Endothelial cell of umbilical vein (primary cell): ENCODE data around the gene TBC1D8B. TPM values are rescaled to one million over a fixed set of nuclear protein-coding genes. Genes with fewer than 3 reads are reported as not detected.

Source experiments
- BruUV-seq: library from RNA; stranded (reverse); fragments of 400-500 nt; replicated peaks from 2 replicates; lab custom pipeline; 2021; lab: Mats Ljungman, UMichigan
- CTCF ChIA-PET: fragments of 300-600, 350-600 bp; sonication (Branson Sonifier 250); formaldehyde crosslinking; loops from one replicate; lab custom pipeline; 2021; ENCODE audit warnings: antibody characterized with exemption, inconsistent platforms; lab: Charles Lee
- POLR2A ChIA-PET: fragments of 300-600, 350-600 bp; sonication (Branson Sonifier 250); formaldehyde crosslinking; loops from one replicate; lab custom pipeline; 2021; ENCODE audit warnings: antibody characterized with exemption, inconsistent platforms; lab: Charles Lee
- DNase-seq: peaks from one replicate; pipeline ENCODE4 v3.0.0-alpha.2; 2011; ENCODE audit warnings: low read depth, low spot score
- FAIRE-seq: peaks from 2 replicates; lab custom pipeline; 2011; peaks lifted over from hg19 to GRCh38; lab: Jason Lieb, UNC
- H2AFZ ChIP-seq: 2 replicates; pipeline ENCODE4 v1.6.0; 2012; ENCODE audit warnings: low read depth, low read length, control low read depth, inconsistent platforms
- H3K27ac ChIP-seq: 2 replicates; pipeline ENCODE4 v1.5.1; 2011; ENCODE audit warnings: low read depth, mild to moderate bottlenecking, control low read depth, low read length, moderate library complexity; ENCODE audit not compliant: insufficient read depth
- H3K27me3 ChIP-seq, 2 experiments: 2 replicates each; pipeline versions ENCODE4 v1.6.0 to v1.6.1; 2011; ENCODE audit warnings: low read length in 2 of 2, mixed read lengths in 1 of 2; ENCODE audit not compliant: control insufficient read depth in 2 of 2, insufficient read depth in 2 of 2
- H3K36me3 ChIP-seq, 2 experiments: 2 replicates in 1 of 2; 3 replicates in 1 of 2; pipeline ENCODE4 v1.5.1; 2011; ENCODE audit warnings: low read length in 2 of 2, mild to moderate bottlenecking in 1 of 2, moderate library complexity in 1 of 2; ENCODE audit not compliant: control insufficient read depth in 2 of 2, insufficient read depth in 2 of 2; ENCODE audit errors: extremely low read depth in 1 of 2
- H3K4me1 ChIP-seq: 3 replicates; pipeline ENCODE4 v1.5.1; 2011; ENCODE audit warnings: mild to moderate bottlenecking, low read length; ENCODE audit not compliant: control insufficient read depth, insufficient read depth; ENCODE audit errors: extremely low read depth
- H3K4me2 ChIP-seq: 2 replicates; pipeline ENCODE4 v1.6.1; 2011; ENCODE audit warnings: low read length, control low read depth, mixed read lengths; ENCODE audit not compliant: insufficient read depth
- H3K4me3 ChIP-seq, 3 experiments: fragments of 200-600 bp in 1 of 3; sonication (generic), shearing (Covaris generic) in 1 of 3; replicated peaks in 1 of 3; 2 replicates each; pipeline ENCODE4 v1.5.1; 2011 to 2016; ENCODE audit warnings: control low read depth in 3 of 3, low read length in 3 of 3, mild to moderate bottlenecking in 2 of 3, inconsistent platforms in 1 of 3, low read depth in 1 of 3, moderate library complexity in 1 of 3; ENCODE audit not compliant: insufficient read depth in 1 of 3
- H3K79me2 ChIP-seq: 2 replicates; pipeline ENCODE4 v1.6.0; 2012; ENCODE audit warnings: low read length, inconsistent platforms; ENCODE audit not compliant: control insufficient read depth, insufficient read depth
- H3K9ac ChIP-seq: replicated peaks from 2 replicates; pipeline ENCODE3; 2011; ENCODE audit warnings: low read length, control low read depth; ENCODE audit not compliant: insufficient read depth; ENCODE audit errors: extremely low read depth
- H3K9me1 ChIP-seq: replicated peaks from 3 replicates; pipeline ENCODE4 v1.6.0; 2011; ENCODE audit warnings: mild to moderate bottlenecking, low read length; ENCODE audit not compliant: control insufficient read depth, insufficient read depth; ENCODE audit errors: extremely low read depth
- H3K9me3 ChIP-seq: replicated peaks from 2 replicates; pipeline ENCODE4 v1.5.1; 2012; ENCODE audit warnings: low read length, inconsistent platforms; ENCODE audit not compliant: control insufficient read depth, insufficient read depth
- H4K20me1 ChIP-seq: replicated peaks from 2 replicates; pipeline ENCODE3; 2011; ENCODE audit warnings: mild to moderate bottlenecking, low read length; ENCODE audit not compliant: control insufficient read depth, insufficient read depth; ENCODE audit errors: extremely low read depth
- CTCF ChIP-seq, 2 donors: IDR thresholded peaks; 1 replicate in 1 of 2; 2 replicates in 1 of 2; pipeline ENCODE4 v1.5.1; 2011; ENCODE audit warnings: low read length in 2 of 2, mild to moderate bottlenecking in 2 of 2, moderate library complexity in 2 of 2, control low read depth in 1 of 2, inconsistent platforms in 1 of 2, low read depth in 1 of 2; ENCODE audit not compliant: insufficient read depth in 1 of 2; ENCODE audit errors: extremely low read depth in 1 of 2
- EZH2 ChIP-seq: IDR thresholded peaks from 2 replicates; pipeline ENCODE4 v1.6.1; 2012; ENCODE audit warnings: borderline replicate concordance, low read depth, mild to moderate bottlenecking, moderate library complexity, low read length, inconsistent platforms; ENCODE audit not compliant: severe bottlenecking
- FOS ChIP-seq: IDR thresholded peaks from 2 replicates; pipeline ENCODE4 v1.6.1; 2011; ENCODE audit warnings: mild to moderate bottlenecking, low read length, moderate library complexity, borderline replicate concordance; ENCODE audit not compliant: insufficient read depth
- GATA2 ChIP-seq: IDR thresholded peaks from 2 replicates; pipeline ENCODE4 v1.7.0; 2011; ENCODE audit warnings: low read depth, mild to moderate bottlenecking, moderate library complexity, mixed read lengths, low read length; ENCODE audit not compliant: insufficient read length, insufficient read depth
- JUN ChIP-seq: IDR thresholded peaks from 2 replicates; pipeline ENCODE4 v1.6.1; 2011; ENCODE audit warnings: borderline replicate concordance, low read depth; ENCODE audit not compliant: insufficient read length, insufficient read depth
- MAX ChIP-seq: IDR thresholded peaks from 2 replicates; pipeline ENCODE4 v1.6.1; 2011; ENCODE audit not compliant: insufficient read depth, insufficient read length
- MYC ChIP-seq: IDR thresholded peaks from one replicate; pipeline ENCODE4 v1.6.1; 2011; ENCODE audit warnings: mild to moderate bottlenecking, low read depth, low read length
- POLR2A ChIP-seq: IDR thresholded peaks from 2 replicates; pipeline ENCODE4 v1.6.1; 2012; ENCODE audit warnings: low read depth, mild to moderate bottlenecking, control low read depth, low read length
- POLR2AphosphoS5 ChIP-seq: IDR thresholded peaks from 2 replicates; pipeline ENCODE4 v1.6.1; 2012; ENCODE audit warnings: low read depth, mild to moderate bottlenecking, control low read depth, low read length, moderate library complexity; ENCODE audit not compliant: insufficient read depth
- dilution Hi-C: fragments of 300-500 bp; cut with MboI; formaldehyde crosslinking; loops from one replicate; pipeline ENCODE4 v1.15.0; 2019; ENCODE audit warnings: low sequenced_read_pairs; ENCODE audit not compliant: extremely low pct_ligation_motif_present
- intact Hi-C: fragments of 100-400 bp; cut with micrococcal nuclease; formaldehyde crosslinking; loops from one replicate; pipeline ENCODE4 v1.10.0; 2022
- polyA plus RNA-seq, 4 experiments: library from polyadenylated mRNA; depleted of rRNA in 3 of 4; stranded (reverse) in 3 of 4; unstranded in 1 of 4; fragments of >200 nt; gene quantifications; 2 replicates each; pipeline versions ENCODE4 v1.2.1 to v1.2.3, GENCODE V29; 2011 to 2012; ENCODE audit warnings: missing spikeins in 1 of 4
- total RNA-seq: library from RNA; stranded (reverse); gene quantifications from 2 replicates; pipeline ENCODE4 v1.2.3, GENCODE V29; 2021

The TBC1D8B gene
- total and polyA plus RNA-seq, 2 donors (not counting 3 experiments of a cell fraction or from before 2014, with no cell fraction given): 1.4 to 3.9 TPM

GRCh38 chrX:106903856-106904528 is 101.5 kb downstream of the TBC1D8B start:
- no peaks in the 10 kb centered on the region for H3K4me1 ChIP-seq
- intact Hi-C loops (no loop called here), dilution Hi-C loops (no loop called here)
- H3K27ac ChIP-seq: no peak overlapping the region
- FAIRE-seq (peak; percentile 15), DNase-seq (no peak)
- POLR2A ChIA-PET: no interaction called here
- TF ChIP-seq FOS (no peak), POLR2A (no peak), MYC (no peak), POLR2AphosphoS5 (no peak)
- no peak overlapping the region for H3K4me2 ChIP-seq
- H3K9ac ChIP-seq: no peak overlapping the region
- H3K27me3 ChIP-seq: no peaks in the 10 kb centered on the region
- H3K9me1 ChIP-seq: no peaks in the 10 kb centered on the region
- H4K20me1 ChIP-seq: no peaks in the 10 kb centered on the region
- no peaks in the 10 kb centered on the region for H3K36me3 ChIP-seq
- no peak overlapping the region for H2AFZ ChIP-seq
- H3K9me3 ChIP-seq: no peaks in the 10 kb centered on the region
- CTCF ChIA-PET: interaction anchor here (1.4 to 7.7 kb wide), 3 partner anchors 9 to 56 kb away, joined by 4 to 85 read pairs (median 5); no protein-coding TSS in a partner anchor
- BruUV-seq: no TSS peak
- no peaks in the 10 kb centered on the region for H3K79me2 ChIP-seq
- no peak overlapping the region for H3K4me3 ChIP-seq

- H3K4me3 ChIP-seq: no peak overlapping the region
- TF ChIP-seq MAX: no peak
- no peak for TF ChIP-seq POLR2A
- TF ChIP-seq CTCF (IDR thresholded peaks at IDR 0.05; ENCODE audit: extremely low read depth in 1 of 2, insufficient read depth in 1 of 2, low read depth in 1 of 2, low read length in 2 of 2): no peak
- TF ChIP-seq MYC: no peak
- TF ChIP-seq GATA2: no peak
- no peak for TF ChIP-seq EZH2
- TF ChIP-seq POLR2AphosphoS5: no peak
- no peak for TF ChIP-seq JUN
- TF ChIP-seq FOS: no peak
- no peaks in the 10 kb centered on the region for H3K36me3 ChIP-seq
- no peaks in the 10 kb centered on the region for H3K79me2 ChIP-seq
- FAIRE-seq: no peak
- no peaks in the 10 kb centered on the region for H3K27me3 ChIP-seq
- no peaks in the 10 kb centered on the region for H3K4me1 ChIP-seq
- dilution Hi-C loops: no loop called here
- no peaks in the 10 kb centered on the region for H3K9me1 ChIP-seq
- H3K27ac ChIP-seq: no peak overlapping the region
- no peaks in the 10 kb centered on the region for H3K9me3 ChIP-seq
- no peak overlapping the region for H3K9ac ChIP-seq
- H4K20me1 ChIP-seq: no peaks in the 10 kb centered on the region
- H2AFZ ChIP-seq: no peak overlapping the region
- ChIA-PET CTCF (interaction anchor here (1.4 to 2.1 kb wide), 3 partner anchors 8 to 12 kb away, joined by 4 read pairs; no protein-coding TSS in a partner anchor), POLR2A (no interaction called here)
- no peak for DNase-seq
- no peak overlapping the region for H3K4me2 ChIP-seq
- BruUV-seq: no TSS peak
- intact Hi-C loops: no loop called here
These were observed 102.7 kb downstream of the TBC1D8B start for GRCh38 chrX:106905064-106905708.
